ENCODE results near the gene RSPO1. TPM values are rescaled to one million over a fixed set of nuclear protein-coding genes. Genes with fewer than 3 reads are reported as not detected.

Gene RSPO1
- polyA plus RNA-seq, 1 donor (not counting 4 experiments of a cell fraction or from before 2014, with no cell fraction given), result not detected

DNA sequence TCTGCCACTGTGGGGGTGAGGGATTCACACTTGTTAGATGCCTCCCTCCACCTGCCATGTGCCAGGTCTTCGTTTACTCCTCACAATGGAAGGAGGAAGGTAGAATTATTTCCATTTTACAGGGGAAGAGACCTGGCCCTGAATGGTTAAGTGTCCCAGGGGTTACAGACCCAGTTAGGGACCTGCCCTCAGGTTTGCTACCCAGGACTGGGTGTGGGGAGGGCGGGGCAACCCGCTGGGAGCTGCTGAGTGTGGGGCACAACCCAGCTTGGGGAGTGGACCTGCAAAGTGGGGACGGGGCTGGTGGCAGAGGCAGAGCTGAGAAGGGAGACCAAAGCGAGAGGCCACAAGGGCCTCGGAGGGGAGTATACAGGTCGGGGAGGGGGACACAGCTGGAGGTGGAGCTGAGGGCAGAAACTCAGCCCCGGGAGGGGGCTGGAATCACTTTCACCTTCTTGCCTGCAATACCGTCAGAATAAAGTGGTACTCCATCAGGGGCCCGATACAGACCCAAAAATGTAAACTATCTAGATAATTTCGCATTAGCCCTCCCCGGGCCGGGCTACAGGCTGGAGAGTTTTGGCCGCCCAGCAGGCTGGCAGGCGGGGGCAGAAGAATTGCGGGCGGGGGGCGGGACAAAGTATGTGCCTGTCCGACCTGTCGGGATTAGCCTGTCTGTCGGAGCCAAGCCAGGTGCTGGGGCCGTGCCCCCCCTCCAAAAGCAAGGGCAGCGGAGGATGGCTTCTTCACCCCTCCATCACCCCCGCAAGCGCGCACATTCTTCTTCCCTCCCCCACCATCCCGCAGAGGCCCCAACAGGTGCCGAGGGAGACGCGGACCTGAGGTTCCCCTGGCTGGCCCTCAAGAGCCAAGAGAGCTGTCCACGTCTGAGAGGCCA, 1.4 kb downstream of the RSPO1 start:
- no peak overlapping the region for H3K4me2 ChIP-seq (ENCODE audit: control insufficient read depth, extremely low read depth, insufficient read depth, low read depth, low read length)
- no peak overlapping the region for H3K4me3 ChIP-seq (ENCODE audit: control insufficient read depth in 2 of 3, extremely low read depth in 1 of 3, insufficient read depth in 2 of 3, low read depth in 1 of 3, low read length in 3 of 3)
- no peaks in the 10 kb centered on the region for H3K36me3 ChIP-seq (ENCODE audit: control insufficient read depth in 2 of 2, extremely low read depth in 1 of 2, insufficient read depth in 2 of 2, low read length in 2 of 2)
- TF ChIP-seq, protein P1, sequence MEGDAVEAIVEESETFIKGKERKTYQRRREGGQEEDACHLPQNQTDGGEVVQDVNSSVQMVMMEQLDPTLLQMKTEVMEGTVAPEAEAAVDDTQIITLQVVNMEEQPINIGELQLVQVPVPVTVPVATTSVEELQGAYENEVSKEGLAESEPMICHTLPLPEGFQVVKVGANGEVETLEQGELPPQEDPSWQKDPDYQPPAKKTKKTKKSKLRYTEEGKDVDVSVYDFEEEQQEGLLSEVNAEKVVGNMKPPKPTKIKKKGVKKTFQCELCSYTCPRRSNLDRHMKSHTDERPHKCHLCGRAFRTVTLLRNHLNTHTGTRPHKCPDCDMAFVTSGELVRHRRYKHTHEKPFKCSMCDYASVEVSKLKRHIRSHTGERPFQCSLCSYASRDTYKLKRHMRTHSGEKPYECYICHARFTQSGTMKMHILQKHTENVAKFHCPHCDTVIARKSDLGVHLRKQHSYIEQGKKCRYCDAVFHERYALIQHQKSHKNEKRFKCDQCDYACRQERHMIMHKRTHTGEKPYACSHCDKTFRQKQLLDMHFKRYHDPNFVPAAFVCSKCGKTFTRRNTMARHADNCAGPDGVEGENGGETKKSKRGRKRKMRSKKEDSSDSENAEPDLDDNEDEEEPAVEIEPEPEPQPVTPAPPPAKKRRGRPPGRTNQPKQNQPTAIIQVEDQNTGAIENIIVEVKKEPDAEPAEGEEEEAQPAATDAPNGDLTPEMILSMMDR (optimal IDR thresholded peaks at IDR 0.05 in 1 of 3, IDR thresholded peaks at IDR 0.05 in 1 of 3, conservative IDR thresholded peaks at IDR 0.05 in 1 of 3; ENCODE audit: extremely low read depth in 1 of 3, insufficient read depth in 2 of 3, low read length in 3 of 3), result no peak
- no peak for TF ChIP-seq EZH2 (IDR thresholded peaks at IDR 0.05; ENCODE audit: low read length)
- H3K4me1 ChIP-seq (ENCODE audit: control insufficient read depth, extremely low read depth, insufficient read depth, low read length), result no peaks in the 10 kb centered on the region
- FAIRE-seq (no peak), DNase-seq (ENCODE audit: low read depth, low spot score) (no peak)
- no peak overlapping the region for H2AFZ ChIP-seq (ENCODE audit: control insufficient read depth, low read length)
- no peaks in the 10 kb centered on the region for H4K20me1 ChIP-seq (ENCODE audit: control insufficient read depth, extremely low read depth, insufficient read depth, low read length)
- H3K9me3 ChIP-seq (ENCODE audit: control insufficient read depth, low read depth, low read length), result no peaks in the 10 kb centered on the region
- no peak overlapping the region for H3K9ac ChIP-seq (ENCODE audit: control insufficient read depth, extremely low read depth, insufficient read depth, low read length)
- dilution Hi-C loops (cut with MboI; ENCODE audit: extremely low pct_ligation_motif_present, low sequenced_read_pairs), result no loop called here
- no peak overlapping the region for H3K27ac ChIP-seq (ENCODE audit: control insufficient read depth, insufficient read depth, low read length)
- peaks cover 88% of the 10 kb centered on the region for H3K27me3 ChIP-seq (ENCODE audit: control insufficient read depth, extremely low read depth, insufficient read depth, low read length)
- H3K9me1 ChIP-seq (ENCODE audit: control insufficient read depth, extremely low read depth, insufficient read depth, low read length), result no peaks in the 10 kb centered on the region
- no peaks in the 10 kb centered on the region for H3K79me2 ChIP-seq (ENCODE audit: control insufficient read depth, insufficient read depth, low read length)

DNA sequence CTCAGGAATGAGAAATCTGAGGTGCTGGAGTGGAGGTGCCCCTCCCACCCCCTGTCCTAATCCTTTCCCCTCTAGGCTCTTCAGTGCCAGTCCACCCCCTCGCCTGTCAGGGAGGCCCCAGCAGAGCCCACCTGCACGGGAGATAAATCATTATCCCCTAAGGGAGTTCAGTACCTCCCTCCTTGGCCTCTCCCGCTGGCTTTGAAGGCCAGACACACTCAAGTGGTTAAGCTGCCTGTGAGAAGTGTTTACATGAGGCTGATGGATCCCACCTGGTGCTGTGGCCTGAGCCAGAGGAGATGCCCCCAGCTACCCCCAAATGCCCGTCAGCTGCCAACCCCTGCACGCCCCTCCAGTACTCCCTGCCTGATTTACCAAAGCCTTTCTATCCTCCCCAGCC, 3.7 kb downstream of the RSPO1 start:
- Histone ChIP-seq H3K79me2 (ENCODE audit: control insufficient read depth, insufficient read depth, low read length) (no peaks in the 10 kb centered on the region), H3K36me3 (ENCODE audit: control insufficient read depth in 2 of 2, extremely low read depth in 1 of 2, insufficient read depth in 2 of 2, low read length in 2 of 2) (no peaks in the 10 kb centered on the region), H3K9me3 (ENCODE audit: control insufficient read depth, low read depth, low read length) (no peaks in the 10 kb centered on the region), H2AFZ (ENCODE audit: control insufficient read depth, low read length) (no peak overlapping the region), H3K27ac (ENCODE audit: control insufficient read depth, insufficient read depth, low read length) (no peak overlapping the region), H4K20me1 (ENCODE audit: control insufficient read depth, extremely low read depth, insufficient read depth, low read length) (no peaks in the 10 kb centered on the region), H3K27me3 (ENCODE audit: control insufficient read depth, extremely low read depth, insufficient read depth, low read length) (peaks cover 92% of the 10 kb centered on the region), H3K4me2 (ENCODE audit: control insufficient read depth, extremely low read depth, insufficient read depth, low read depth, low read length) (no peak overlapping the region), H3K4me1 (ENCODE audit: control insufficient read depth, extremely low read depth, insufficient read depth, low read length) (no peaks in the 10 kb centered on the region), H3K9ac (ENCODE audit: control insufficient read depth, extremely low read depth, insufficient read depth, low read length) (no peak overlapping the region), H3K4me3 (ENCODE audit: control insufficient read depth in 2 of 3, extremely low read depth in 1 of 3, insufficient read depth in 2 of 3, low read depth in 1 of 3, low read length in 3 of 3) (no peak overlapping the region), H3K9me1 (ENCODE audit: control insufficient read depth, extremely low read depth, insufficient read depth, low read length) (no peaks in the 10 kb centered on the region)
- dilution Hi-C loops (cut with MboI; ENCODE audit: extremely low pct_ligation_motif_present, low sequenced_read_pairs), result no loop called here
- DNase-seq (ENCODE audit: low read depth, low spot score), result no peak
- TF ChIP-seq, protein P1 (optimal IDR thresholded peaks at IDR 0.05 in 1 of 3, IDR thresholded peaks at IDR 0.05 in 1 of 3, conservative IDR thresholded peaks at IDR 0.05 in 1 of 3; ENCODE audit: extremely low read depth in 1 of 3, insufficient read depth in 2 of 3, low read length in 3 of 3), result no peak
- TF ChIP-seq EZH2 (IDR thresholded peaks at IDR 0.05; ENCODE audit: low read length), result no peak
- no peak for FAIRE-seq

Measured in keratinocyte (primary cell).